22Rv1 (cell line): ENCODE results near the gene TEX13A.

Experiments
- H3K27ac ChIP-seq: fragments of 450-650 bp; 2 replicates; pipeline ENCODE4 v1.5.1; 2017
- ZFX ChIP-seq: fragments of 450-650 bp; IDR thresholded peaks from 2 replicates; pipeline ENCODE4 v1.6.1; 2017; ENCODE audit warnings: antibody characterized with exemption, borderline replicate concordance
- TF ChIP-seq, protein P1 (sequence below): fragments of 450-650 bp; IDR thresholded peaks from 2 replicates; pipeline ENCODE4 v1.5.1; 2017; ENCODE audit warnings: mild to moderate bottlenecking

The TEX13A gene, protein sequence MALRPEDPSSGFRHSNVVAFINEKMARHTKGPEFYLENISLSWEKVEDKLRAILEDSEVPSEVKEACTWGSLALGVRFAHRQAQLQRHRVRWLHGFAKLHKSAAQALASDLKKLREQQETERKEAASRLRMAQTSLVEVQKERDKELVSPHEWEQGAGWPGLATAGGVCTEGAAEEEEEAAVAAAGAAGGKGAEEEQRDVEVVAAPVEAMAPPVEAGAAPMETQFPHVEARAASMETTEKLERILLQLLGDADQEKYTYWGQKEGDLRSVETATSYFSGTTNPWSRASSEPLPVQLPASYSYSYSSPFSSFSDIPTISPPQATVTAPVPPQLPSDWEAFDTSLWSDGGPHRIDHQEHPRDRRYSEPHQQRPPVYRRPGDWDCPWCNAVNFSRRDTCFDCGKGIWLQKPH

DNA sequence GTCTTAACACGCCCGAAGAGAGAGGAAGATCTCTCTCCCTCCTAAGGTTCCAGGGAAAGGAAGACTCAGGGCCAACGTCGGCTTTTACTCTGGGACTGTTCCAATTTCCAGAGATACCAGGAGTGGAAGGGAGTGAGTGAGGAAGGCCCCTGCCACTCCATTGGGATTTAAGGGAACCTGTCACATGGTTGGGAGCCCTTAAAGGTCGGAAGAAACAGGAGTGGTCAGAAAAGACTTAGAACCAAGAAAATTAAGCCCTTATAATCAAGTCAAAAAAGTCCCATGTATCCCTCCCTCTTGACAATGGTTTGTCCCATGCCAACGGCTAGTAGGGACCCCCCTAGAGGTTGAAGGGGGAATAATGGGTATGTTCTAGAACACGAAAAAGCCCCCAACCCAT is at the start of gene TEX13A:
TSS of gene TEX13A (minus strand) at position 59 of the 400 bp plus-strand sequence. CDS start 297 bp downstream, outside the sequence.
- no peak for TF ChIP-seq ZFX
- TF ChIP-seq, protein P1, sequence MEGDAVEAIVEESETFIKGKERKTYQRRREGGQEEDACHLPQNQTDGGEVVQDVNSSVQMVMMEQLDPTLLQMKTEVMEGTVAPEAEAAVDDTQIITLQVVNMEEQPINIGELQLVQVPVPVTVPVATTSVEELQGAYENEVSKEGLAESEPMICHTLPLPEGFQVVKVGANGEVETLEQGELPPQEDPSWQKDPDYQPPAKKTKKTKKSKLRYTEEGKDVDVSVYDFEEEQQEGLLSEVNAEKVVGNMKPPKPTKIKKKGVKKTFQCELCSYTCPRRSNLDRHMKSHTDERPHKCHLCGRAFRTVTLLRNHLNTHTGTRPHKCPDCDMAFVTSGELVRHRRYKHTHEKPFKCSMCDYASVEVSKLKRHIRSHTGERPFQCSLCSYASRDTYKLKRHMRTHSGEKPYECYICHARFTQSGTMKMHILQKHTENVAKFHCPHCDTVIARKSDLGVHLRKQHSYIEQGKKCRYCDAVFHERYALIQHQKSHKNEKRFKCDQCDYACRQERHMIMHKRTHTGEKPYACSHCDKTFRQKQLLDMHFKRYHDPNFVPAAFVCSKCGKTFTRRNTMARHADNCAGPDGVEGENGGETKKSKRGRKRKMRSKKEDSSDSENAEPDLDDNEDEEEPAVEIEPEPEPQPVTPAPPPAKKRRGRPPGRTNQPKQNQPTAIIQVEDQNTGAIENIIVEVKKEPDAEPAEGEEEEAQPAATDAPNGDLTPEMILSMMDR = no peak

DNA sequence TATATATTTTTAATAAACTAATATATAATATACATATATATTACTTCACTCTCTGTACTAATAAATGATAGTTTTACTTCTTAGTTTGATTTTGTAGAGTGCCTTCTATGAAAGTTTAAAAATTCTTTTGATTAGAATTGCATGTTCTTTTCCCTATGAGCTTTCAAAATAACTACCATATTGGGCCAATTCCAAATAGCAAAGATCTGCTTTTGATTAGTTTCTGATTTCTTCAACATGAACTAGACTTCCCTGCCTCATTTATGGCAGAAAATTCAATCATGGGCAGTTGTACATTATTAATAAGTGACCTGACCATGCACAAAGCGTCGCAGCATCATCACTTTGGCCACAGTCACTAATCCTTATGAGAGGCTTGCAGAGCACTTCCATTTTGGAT is 48.9 kb upstream of the TEX13A start:
- no peak for TF ChIP-seq ZFX
- TF ChIP-seq, protein P1 = no peak

More for the DNA sequence above, at the start of gene TEX13A:
- H3K27ac ChIP-seq = no peak within 1 kb of the TSS

DNA sequence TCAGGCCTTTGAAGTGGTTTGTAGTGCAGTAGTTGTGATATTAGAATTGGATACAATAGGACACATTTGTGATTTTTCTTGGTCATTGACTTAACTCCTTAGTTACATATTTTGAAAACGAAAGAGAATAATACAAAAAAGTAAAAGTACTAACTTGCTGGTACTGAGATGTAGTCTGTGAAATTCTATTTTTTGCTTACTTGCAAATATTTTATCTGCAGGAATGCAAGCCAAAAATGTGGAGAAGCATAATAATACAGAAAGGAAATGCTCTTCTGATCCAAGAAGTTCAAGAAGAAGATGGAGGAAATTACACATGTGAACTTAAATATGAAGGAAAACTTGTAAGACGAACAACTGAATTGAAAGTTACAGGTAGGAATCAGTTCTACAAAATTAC is 46.7 kb upstream of the TEX13A start:
- no peak overlapping the region for H3K27ac ChIP-seq
- TF ChIP-seq ZFX = no peak
- TF ChIP-seq, protein P1 = no peak

More for the DNA sequence above, 48.9 kb upstream of the TEX13A start:
- H3K27ac ChIP-seq = no peak overlapping the region

DNA sequence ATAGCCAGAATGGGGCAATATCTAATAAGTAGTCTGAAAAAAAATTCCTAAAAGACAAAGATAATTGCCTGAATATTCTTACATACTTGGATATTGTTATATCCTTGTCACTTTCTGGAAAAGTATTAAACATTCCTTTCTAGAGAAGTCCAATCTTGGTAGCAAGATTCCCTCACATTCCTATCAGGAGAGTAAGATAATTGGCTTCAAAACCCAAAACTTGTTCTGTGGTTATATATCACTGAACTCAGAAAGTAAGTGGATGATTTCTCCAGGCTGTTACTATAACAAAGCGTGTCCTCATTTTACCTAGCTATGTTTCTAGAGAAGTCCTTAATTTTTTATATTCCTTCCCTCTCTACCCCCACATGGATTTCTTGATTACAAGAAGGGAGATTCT is 46.0 kb upstream of the TEX13A start:
- H3K27ac ChIP-seq = no peak overlapping the region
- no peak for TF ChIP-seq ZFX
- TF ChIP-seq, protein P1 = no peak

DNA sequence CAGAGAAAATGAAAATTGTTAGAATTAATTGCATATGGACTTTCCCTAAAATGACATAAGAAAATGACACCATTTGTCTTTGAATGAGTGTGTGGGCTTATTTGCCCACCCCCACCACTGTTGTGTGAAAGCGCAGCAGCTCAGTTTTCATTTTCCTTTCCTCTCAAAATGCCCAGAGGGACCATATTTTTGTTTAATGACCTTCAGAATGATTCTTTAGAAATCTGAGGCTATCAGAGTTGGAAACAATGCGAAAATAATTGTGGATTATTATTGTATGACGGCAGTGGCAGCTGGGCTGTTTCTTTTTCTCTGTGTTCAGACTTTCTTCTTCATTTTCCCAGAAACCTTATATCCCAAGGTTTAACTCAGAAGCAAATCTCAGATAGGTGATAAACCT is 44.6 kb upstream of the TEX13A start:
- no peak overlapping the region for H3K27ac ChIP-seq
- TF ChIP-seq ZFX = no peak
- TF ChIP-seq, protein P1 = no peak

DNA sequence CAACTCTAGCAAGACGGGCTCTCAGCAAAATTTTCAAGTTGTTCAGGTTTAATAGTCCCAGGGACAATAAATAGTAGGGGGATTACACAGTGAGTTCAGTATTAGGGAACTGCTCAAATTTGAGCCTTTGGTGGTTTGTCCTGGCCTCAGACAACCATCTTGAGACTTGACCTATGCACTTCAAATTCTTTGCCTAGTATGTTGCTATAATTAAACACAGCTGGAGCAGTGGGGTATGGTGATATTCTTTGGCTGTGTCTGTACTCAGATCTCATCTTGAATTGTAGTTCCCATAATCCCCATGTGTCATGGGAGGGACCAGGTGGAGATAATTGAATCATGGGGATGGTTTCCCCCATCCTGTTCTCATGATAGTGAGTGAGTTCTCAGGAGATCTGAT is 43.3 kb upstream of the TEX13A start:
- H3K27ac ChIP-seq = no peak overlapping the region
- no peak for TF ChIP-seq ZFX
- TF ChIP-seq, protein P1 = no peak

DNA sequence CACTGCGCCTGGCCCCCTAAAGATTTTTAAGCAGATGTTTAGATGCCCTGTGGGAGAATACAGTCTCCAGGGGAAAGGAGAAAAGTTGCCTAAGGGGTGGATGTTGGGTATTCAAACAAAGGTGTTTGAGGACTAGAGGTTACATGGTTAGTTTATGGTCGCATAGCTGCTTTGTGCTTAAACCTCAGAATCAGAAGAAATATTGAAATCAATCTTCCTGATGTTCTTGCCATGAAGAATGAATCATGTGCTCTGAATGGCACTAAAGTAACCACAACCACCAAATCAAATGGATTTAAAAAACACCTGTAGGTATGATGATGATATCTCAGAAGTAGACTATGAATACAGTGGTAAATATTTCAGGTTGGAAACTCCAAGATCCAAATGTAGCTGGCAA is 42.7 kb upstream of the TEX13A start:
- TF ChIP-seq ZFX = no peak
- TF ChIP-seq, protein P1 = no peak
- no peak overlapping the region for H3K27ac ChIP-seq
